ENCODE data around the gene CMBL. TPM values are rescaled to one million over a fixed set of nuclear protein-coding genes. Genes with fewer than 3 reads are reported as not detected.

The CMBL gene
- total RNA-seq: 1 to 10 TPM; 1.2 to 1.4 TPM

DNA sequence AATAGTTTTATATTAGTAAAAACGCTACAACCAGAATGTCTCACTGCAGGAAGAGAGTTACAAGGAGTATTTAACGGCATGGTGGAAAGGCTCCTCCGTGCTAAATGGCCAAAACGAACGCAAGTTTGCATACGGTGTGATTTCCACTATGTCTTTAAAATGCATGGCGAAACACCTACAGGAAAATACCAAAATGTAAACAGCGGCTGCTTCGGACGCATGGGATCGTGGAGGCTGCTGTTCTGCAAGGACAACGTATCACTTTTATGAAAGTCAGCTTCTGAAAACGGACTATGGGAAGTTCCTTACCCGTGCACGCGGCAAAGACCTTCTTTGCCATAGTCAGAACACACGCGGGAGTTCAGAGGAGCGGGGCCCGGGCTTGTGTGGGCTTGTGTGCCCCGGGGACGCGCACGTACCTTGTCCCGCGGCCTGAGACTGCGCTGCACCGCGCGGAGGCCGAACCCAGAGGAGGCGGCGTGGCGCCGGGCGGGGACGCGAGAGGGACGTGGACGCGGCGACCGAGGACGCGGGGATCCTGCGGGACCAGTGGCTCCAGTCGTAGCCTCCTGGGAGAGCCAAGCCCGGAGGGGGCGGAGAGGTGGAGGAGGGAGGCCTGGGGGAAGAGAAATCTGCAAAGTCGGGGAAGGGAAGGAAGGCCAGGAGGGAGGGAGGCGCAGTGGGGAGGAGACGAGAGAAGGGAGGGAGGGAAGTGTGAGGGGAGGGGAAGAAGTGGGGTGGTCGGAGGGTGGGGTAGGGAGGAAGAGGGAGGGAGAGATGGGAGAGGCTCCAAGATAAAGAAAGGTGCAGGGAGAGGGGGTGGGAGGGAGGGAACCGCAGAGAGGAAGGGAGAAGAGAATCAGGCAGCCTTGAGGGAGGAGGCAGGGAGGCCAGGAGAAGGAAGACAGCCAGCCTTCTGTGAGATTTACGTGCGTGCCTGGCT is at the start of gene CMBL:
Gene CMBL (minus strand): TSS at position 697 of the 943 bp plus-strand sequence. CDS start 17,140 bp downstream, outside the sequence.
- POLR2A ChIA-PET: interaction anchor here (0.6 kb wide), 1 partner anchor 32 kb away, joined by 3 read pairs; no protein-coding TSS in a partner anchor

DNA sequence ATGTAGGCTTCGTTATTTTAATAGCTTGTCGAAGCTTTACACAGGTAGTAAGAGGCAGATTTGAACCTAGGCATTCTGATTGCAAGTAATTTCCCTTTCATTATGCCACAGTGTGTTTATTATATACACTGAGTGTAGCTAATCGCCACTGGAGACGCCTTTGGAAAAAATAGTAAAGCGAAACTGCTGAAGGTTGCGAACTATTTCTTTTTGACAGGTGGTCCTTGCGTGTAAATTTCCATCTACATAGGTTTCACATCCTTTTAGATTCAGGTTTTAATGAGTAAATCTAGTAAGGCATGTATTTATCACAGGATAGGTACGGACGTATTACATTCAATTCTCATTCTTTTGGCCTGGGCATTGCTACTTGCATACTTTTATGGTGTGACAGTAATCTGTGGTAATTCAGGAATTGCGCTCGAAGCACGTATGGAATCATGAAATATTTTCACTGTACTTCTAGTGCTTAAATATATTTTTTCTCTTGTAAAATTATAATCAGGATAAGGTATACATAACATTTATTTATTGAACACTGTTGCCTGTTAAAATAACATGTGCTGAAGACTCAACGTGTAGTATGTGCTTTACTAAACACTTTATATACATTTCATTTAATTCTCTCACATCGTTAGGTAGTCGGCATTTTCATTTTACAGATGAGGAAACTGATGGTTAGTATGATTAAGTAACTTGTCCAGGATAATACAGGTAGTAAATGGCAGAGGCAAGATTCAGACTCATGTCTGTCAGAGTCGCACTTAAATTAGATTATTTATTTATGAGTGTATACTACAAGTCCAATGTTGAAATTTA is 47.6 kb upstream of the CMBL start:
- H3K4me3 Mint-ChIP-seq: peak overlapping the region; percentile 94
- CTCF ChIA-PET: interaction anchor here (1.1 to 1.4 kb wide), 2 partner anchors 10 to 87 kb away, joined by 3 to 5 read pairs; no protein-coding TSS in a partner anchor
- POLR2A ChIA-PET: interaction anchor here (1.0 to 3.1 kb wide), 4 partner anchors 13 to 279 kb away, joined by 3 to 23 read pairs (median 7); partner anchors contain the start of genes ATPSCKMT and CCT5

More for the DNA sequence above, at the start of gene CMBL:
- TF ChIP-seq, protein P1, sequence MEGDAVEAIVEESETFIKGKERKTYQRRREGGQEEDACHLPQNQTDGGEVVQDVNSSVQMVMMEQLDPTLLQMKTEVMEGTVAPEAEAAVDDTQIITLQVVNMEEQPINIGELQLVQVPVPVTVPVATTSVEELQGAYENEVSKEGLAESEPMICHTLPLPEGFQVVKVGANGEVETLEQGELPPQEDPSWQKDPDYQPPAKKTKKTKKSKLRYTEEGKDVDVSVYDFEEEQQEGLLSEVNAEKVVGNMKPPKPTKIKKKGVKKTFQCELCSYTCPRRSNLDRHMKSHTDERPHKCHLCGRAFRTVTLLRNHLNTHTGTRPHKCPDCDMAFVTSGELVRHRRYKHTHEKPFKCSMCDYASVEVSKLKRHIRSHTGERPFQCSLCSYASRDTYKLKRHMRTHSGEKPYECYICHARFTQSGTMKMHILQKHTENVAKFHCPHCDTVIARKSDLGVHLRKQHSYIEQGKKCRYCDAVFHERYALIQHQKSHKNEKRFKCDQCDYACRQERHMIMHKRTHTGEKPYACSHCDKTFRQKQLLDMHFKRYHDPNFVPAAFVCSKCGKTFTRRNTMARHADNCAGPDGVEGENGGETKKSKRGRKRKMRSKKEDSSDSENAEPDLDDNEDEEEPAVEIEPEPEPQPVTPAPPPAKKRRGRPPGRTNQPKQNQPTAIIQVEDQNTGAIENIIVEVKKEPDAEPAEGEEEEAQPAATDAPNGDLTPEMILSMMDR (IDR thresholded peaks at IDR 0.05): no peak
- Mint-ChIP-seq H3K27me3 (peaks cover 29% of the 10 kb centered on the region), H3K4me3 (peak within 1 kb of the TSS; percentile 72), H3K27ac (no peak within 1 kb of the TSS), H3K36me3 (ENCODE audit: low read depth) (no peaks in the 10 kb centered on the region), H3K4me1 (ENCODE audit: low read depth) (peaks cover 4% of the 10 kb centered on the region), H3K9me3 (no peaks in the 10 kb centered on the region)
- peak; percentile 39 for DNase-seq
- ATAC-seq: peak; percentile 77
- CTCF ChIA-PET: interaction anchor here (1.1 kb wide), 1 partner anchor 23 kb away, joined by 4 read pairs; no protein-coding TSS in a partner anchor
- intact Hi-C loops (cut with micrococcal nuclease): no loop called here

DNA sequence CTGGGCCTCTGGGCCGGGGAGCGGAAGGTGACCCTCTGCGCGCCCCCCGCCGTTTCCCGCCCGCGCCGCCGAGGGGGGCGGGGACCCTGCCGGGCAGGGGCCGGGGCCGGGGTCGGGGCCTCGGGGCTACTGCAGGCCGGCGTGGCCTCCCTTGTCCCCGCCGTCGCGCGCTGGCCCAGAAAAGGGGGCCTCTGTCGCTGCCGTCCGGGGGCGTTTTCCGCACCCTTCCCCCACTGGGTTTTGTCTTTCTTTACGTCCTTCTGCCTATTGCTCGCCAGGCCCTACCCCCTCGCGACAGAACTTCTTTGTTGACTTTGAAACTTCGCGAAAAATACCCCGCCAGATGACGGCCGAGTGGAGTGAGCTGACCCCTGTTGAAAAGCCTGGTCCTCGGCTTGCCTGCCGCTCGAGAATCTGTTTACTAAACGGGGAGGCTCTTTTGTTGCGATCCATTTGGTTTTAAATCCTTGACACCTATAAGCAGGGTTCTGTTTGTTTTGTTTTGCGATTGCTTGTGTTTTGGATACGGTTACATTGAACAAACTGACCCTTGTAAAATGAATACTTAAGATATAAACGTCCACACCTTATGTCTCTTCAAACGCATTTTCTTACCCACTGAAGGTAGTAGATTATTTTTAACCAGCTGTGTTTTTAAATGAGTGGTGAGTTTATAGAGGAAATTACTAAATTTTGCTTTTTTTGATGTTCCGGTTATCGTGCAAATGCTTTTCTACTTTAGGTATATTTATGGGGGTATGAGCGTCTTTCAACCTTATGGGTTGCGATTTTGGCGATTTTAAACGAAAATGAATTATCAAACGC is 46.6 kb upstream of the CMBL start:
- intact Hi-C loops (cut with micrococcal nuclease): loop anchor here (5.0 to 10.0 kb wide), 2 partner anchors 69 to 102 kb away; partner anchors contain the start of gene CCT5
- Mint-ChIP-seq H3K36me3 (ENCODE audit: low read depth) (peaks cover 6% of the 10 kb centered on the region), H3K9me3 (no peaks in the 10 kb centered on the region), H3K4me3 (peak overlapping the region; percentile 94), H3K4me1 (ENCODE audit: low read depth) (peaks cover 41% of the 10 kb centered on the region), H3K27me3 (no peaks in the 10 kb centered on the region), H3K27ac (peak overlapping the region; percentile 96)
- POLR2A ChIA-PET: interaction anchor here (0.6 to 3.1 kb wide), 15 partner anchors 9 to 280 kb away, joined by 3 to 23 read pairs (median 4); partner anchors contain the start of genes ATPSCKMT and CCT5
- CTCF ChIA-PET: interaction anchor here (1.1 to 1.6 kb wide), 5 partner anchors 10 to 104 kb away, joined by 3 to 5 read pairs (median 4); partner anchors contain the start of gene CCT5
- DNase-seq (peak; percentile 79), ATAC-seq (peak; percentile 11)
- TF ChIP-seq, protein P1 (IDR thresholded peaks at IDR 0.05): no peak

More for the DNA sequence above, 47.6 kb upstream of the CMBL start:
- DNase-seq: peak; percentile 54
- Mint-ChIP-seq H3K36me3 (ENCODE audit: low read depth) (peaks cover 10% of the 10 kb centered on the region), H3K27ac (peak overlapping the region; percentile 96), H3K4me1 (ENCODE audit: low read depth) (peaks cover 44% of the 10 kb centered on the region), H3K9me3 (no peaks in the 10 kb centered on the region), H3K27me3 (no peaks in the 10 kb centered on the region)
- ATAC-seq: peak; percentile 28
- intact Hi-C loops (cut with micrococcal nuclease): loop anchor here (10.0 kb wide), 1 partner anchor 70 kb away; no protein-coding TSS in a partner anchor
- TF ChIP-seq, protein P1 (IDR thresholded peaks at IDR 0.05): no peak

Data from activated CD8-positive, alpha-beta T cell treated with anti-CD3 and anti-CD28 coated beads for 36 hours (primary cell).